ENCODE data around the gene FEV. TPM values are rescaled to one million over a fixed set of nuclear protein-coding genes. Genes with fewer than 3 reads are reported as not detected.

The FEV gene
- total and polyA plus RNA-seq, 2 donors (not counting 3 experiments of a cell fraction or from before 2014, with no cell fraction given): not detected

GRCh38 chr2:219010873-219011272 is 25.9 kb upstream of the FEV start:
- Histone ChIP-seq H3K27ac (ENCODE audit: insufficient read depth, low read depth, low read length) (no peak overlapping the region), H3K9me1 (replicated peaks; ENCODE audit: control insufficient read depth, extremely low read depth, insufficient read depth, low read length) (no peaks in the 10 kb centered on the region), H3K4me1 (ENCODE audit: control insufficient read depth, extremely low read depth, insufficient read depth, low read length) (no peaks in the 10 kb centered on the region), H3K4me2 (ENCODE audit: insufficient read depth, low read length) (no peak overlapping the region), H3K9ac (replicated peaks; ENCODE audit: extremely low read depth, insufficient read depth, low read length) (no peak overlapping the region), H3K4me3 (replicated peaks in 1 of 3; ENCODE audit: insufficient read depth in 1 of 3, low read depth in 1 of 3, low read length in 3 of 3) (no peak overlapping the region), H3K36me3 (ENCODE audit: control insufficient read depth in 2 of 2, extremely low read depth in 1 of 2, insufficient read depth in 2 of 2, low read length in 2 of 2) (no peaks in the 10 kb centered on the region), H3K27me3 (ENCODE audit: control insufficient read depth in 2 of 2, insufficient read depth in 2 of 2, low read length in 2 of 2) (peaks cover 0 to 2% of the 10 kb centered on the region in 2 experiments), H3K79me2 (ENCODE audit: control insufficient read depth, insufficient read depth, low read length) (no peaks in the 10 kb centered on the region), H4K20me1 (replicated peaks; ENCODE audit: control insufficient read depth, extremely low read depth, insufficient read depth, low read length) (no peaks in the 10 kb centered on the region), H2AFZ (ENCODE audit: low read depth, low read length) (no peak overlapping the region), H3K9me3 (replicated peaks; ENCODE audit: control insufficient read depth, insufficient read depth, low read length) (no peaks in the 10 kb centered on the region)
- intact Hi-C loops (cut with micrococcal nuclease) (no loop called here), dilution Hi-C loops (cut with MboI; ENCODE audit: extremely low pct_ligation_motif_present, low sequenced_read_pairs) (no loop called here)
- no TSS peak for BruUV-seq (replicated peaks)
- CTCF ChIA-PET: interaction anchor here (0.6 to 2.7 kb wide), 9 partner anchors 10 to 144 kb away, joined by 3 to 27 read pairs (median 5); no protein-coding TSS in a partner anchor
- POLR2A ChIA-PET: no interaction called here
- TF ChIP-seq FOS (IDR thresholded peaks at IDR 0.05; ENCODE audit: borderline replicate concordance, insufficient read depth, low read length) (no peak), POLR2A (IDR thresholded peaks at IDR 0.05; ENCODE audit: low read depth, low read length) (no peak), POLR2AphosphoS5 (IDR thresholded peaks at IDR 0.05; ENCODE audit: insufficient read depth, low read depth, low read length) (no peak), MAX (IDR thresholded peaks at IDR 0.05; ENCODE audit: insufficient read depth, insufficient read length) (no peak), JUN (IDR thresholded peaks at IDR 0.05; ENCODE audit: borderline replicate concordance, insufficient read depth, insufficient read length, low read depth) (no peak), EZH2 (IDR thresholded peaks at IDR 0.05; ENCODE audit: borderline replicate concordance, low read depth, low read length, severe bottlenecking) (no peak), MYC (IDR thresholded peaks at IDR 0.05; ENCODE audit: low read depth, low read length) (no peak), GATA2 (IDR thresholded peaks at IDR 0.05; ENCODE audit: insufficient read depth, insufficient read length, low read depth, low read length) (no peak)
- TF ChIP-seq, protein P1, sequence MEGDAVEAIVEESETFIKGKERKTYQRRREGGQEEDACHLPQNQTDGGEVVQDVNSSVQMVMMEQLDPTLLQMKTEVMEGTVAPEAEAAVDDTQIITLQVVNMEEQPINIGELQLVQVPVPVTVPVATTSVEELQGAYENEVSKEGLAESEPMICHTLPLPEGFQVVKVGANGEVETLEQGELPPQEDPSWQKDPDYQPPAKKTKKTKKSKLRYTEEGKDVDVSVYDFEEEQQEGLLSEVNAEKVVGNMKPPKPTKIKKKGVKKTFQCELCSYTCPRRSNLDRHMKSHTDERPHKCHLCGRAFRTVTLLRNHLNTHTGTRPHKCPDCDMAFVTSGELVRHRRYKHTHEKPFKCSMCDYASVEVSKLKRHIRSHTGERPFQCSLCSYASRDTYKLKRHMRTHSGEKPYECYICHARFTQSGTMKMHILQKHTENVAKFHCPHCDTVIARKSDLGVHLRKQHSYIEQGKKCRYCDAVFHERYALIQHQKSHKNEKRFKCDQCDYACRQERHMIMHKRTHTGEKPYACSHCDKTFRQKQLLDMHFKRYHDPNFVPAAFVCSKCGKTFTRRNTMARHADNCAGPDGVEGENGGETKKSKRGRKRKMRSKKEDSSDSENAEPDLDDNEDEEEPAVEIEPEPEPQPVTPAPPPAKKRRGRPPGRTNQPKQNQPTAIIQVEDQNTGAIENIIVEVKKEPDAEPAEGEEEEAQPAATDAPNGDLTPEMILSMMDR (IDR thresholded peaks at IDR 0.05; ENCODE audit: extremely low read depth in 1 of 2, insufficient read depth in 1 of 2, low read depth in 1 of 2, low read length in 2 of 2): no peak
- DNase-seq (ENCODE audit: low read depth, low spot score): no peak
- no peak for FAIRE-seq
